ENCODE data around the gene CEP70. TPM values are rescaled to one million over a fixed set of nuclear protein-coding genes. Genes with fewer than 3 reads are reported as not detected.

CEP70 gene
- polyA plus RNA-seq, 3 donors, result 0.11 TPM; not detected in 2

DNA sequence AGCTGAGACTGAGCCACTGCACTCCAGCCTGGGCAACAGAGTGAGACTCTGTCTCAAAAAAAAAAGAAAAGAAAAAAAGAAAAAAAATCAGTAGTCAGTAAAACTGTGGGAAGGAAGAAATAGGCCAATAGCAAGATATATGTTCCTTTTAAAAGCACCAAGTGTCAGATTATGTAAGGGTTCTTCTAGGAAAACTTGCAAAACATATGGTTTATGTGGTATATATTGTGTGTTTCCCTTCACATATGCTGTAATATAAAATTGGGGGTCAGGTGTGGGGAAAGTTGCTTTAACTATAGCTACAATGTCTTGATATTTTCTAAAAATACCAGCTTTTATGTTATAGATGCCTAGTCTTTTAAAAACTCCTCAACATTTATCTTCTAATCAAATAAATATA, 95.1 kb downstream of the CEP70 start:
- H2AFZ ChIP-seq (ENCODE audit: insufficient read depth, low read depth, low read length, poor library complexity, severe bottlenecking), result no peak overlapping the region
- no peak overlapping the region for H3K4me3 Mint-ChIP-seq
- H3K36me3 Mint-ChIP-seq, result peaks cover 0 to 2% of the 10 kb centered on the region in 2 donors
- peaks cover 22% of the 10 kb centered on the region for H3K4me1 Mint-ChIP-seq
- H3K9me3 Mint-ChIP-seq, result peaks cover 0 to 3% (median 0%) of the 10 kb centered on the region in 7 donors
- H4K20me1 ChIP-seq (ENCODE audit: insufficient read depth, low read length), result no peaks in the 10 kb centered on the region
- H3K27me3 Mint-ChIP-seq (ENCODE audit: low read depth in 3 of 3), result no peaks in the 10 kb centered on the region
- H3K4me1 ChIP-seq (ENCODE audit: control insufficient read depth in 1 of 2, insufficient read depth in 2 of 2, low read length in 2 of 2), result peaks cover 14 to 21% of the 10 kb centered on the region in 2 donors
- no peak overlapping the region for H3K27ac ChIP-seq (ENCODE audit: low read depth in 1 of 2, low read length in 2 of 2)
- no peaks in the 10 kb centered on the region for H3K27me3 ChIP-seq (ENCODE audit: control insufficient read depth in 2 of 2, insufficient read depth in 2 of 2, low read length in 2 of 2)
- intact Hi-C loops (cut with micrococcal nuclease), result no loop called here
- no peaks in the 10 kb centered on the region for H3K9me3 ChIP-seq (replicated peaks in 1 of 2; ENCODE audit: control insufficient read depth in 1 of 2, insufficient read depth in 1 of 2, low read length in 2 of 2)
- H3K27ac Mint-ChIP-seq, result no peak overlapping the region
- no peaks in the 10 kb centered on the region for H3K36me3 ChIP-seq (replicated peaks in 1 of 2; ENCODE audit: control insufficient read depth in 1 of 2, insufficient read depth in 2 of 2, low read length in 2 of 2)
- no peaks in the 10 kb centered on the region for H3K79me2 ChIP-seq (ENCODE audit: insufficient read depth, low read length)
- no peak overlapping the region for H3K4me2 ChIP-seq (replicated peaks; ENCODE audit: extremely low read depth, low read length, poor library complexity, severe bottlenecking)
- no peak overlapping the region for H3K9ac ChIP-seq (ENCODE audit: insufficient read depth, low read length, poor library complexity, severe bottlenecking)
- H3K4me3 ChIP-seq (replicated peaks in 1 of 3; ENCODE audit: low read depth in 2 of 3, low read length in 3 of 3), result no peak overlapping the region
- TF ChIP-seq, protein P1, sequence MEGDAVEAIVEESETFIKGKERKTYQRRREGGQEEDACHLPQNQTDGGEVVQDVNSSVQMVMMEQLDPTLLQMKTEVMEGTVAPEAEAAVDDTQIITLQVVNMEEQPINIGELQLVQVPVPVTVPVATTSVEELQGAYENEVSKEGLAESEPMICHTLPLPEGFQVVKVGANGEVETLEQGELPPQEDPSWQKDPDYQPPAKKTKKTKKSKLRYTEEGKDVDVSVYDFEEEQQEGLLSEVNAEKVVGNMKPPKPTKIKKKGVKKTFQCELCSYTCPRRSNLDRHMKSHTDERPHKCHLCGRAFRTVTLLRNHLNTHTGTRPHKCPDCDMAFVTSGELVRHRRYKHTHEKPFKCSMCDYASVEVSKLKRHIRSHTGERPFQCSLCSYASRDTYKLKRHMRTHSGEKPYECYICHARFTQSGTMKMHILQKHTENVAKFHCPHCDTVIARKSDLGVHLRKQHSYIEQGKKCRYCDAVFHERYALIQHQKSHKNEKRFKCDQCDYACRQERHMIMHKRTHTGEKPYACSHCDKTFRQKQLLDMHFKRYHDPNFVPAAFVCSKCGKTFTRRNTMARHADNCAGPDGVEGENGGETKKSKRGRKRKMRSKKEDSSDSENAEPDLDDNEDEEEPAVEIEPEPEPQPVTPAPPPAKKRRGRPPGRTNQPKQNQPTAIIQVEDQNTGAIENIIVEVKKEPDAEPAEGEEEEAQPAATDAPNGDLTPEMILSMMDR (IDR thresholded peaks at IDR 0.05), result no peak
- DNase-seq, result no peak

DNA sequence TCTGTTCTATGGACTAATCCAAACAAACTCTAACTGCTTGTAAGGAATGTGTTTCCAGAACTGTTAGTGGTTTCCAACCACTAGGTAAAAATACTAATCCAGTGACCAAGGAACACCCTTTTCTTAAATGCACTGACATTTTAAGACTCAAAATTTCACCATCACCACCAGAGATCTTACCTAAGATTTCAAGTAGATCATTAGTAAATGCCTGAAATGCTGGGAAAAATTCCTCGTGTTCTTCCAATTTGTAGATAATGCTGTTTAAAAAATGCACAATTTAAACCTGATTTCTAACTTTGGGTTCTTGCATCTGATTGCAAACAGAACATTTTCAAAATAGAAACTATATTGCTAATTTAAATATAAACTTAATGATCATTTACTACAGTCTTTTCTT, 96.2 kb downstream of the CEP70 start:
- no peaks in the 10 kb centered on the region for H4K20me1 ChIP-seq (ENCODE audit: insufficient read depth, low read length)
- TF ChIP-seq, protein P1 (IDR thresholded peaks at IDR 0.05), result no peak
- H3K9ac ChIP-seq (ENCODE audit: insufficient read depth, low read length, poor library complexity, severe bottlenecking), result no peak overlapping the region
- peaks cover 25 to 33% of the 10 kb centered on the region in 2 donors for H3K4me1 ChIP-seq (ENCODE audit: control insufficient read depth in 1 of 2, insufficient read depth in 2 of 2, low read length in 2 of 2)
- peaks cover 0 to 6% (median 0%) of the 10 kb centered on the region in 7 donors for H3K9me3 Mint-ChIP-seq
- no peaks in the 10 kb centered on the region for H3K27me3 ChIP-seq (ENCODE audit: control insufficient read depth in 2 of 2, insufficient read depth in 2 of 2, low read length in 2 of 2)
- no peak overlapping the region for H3K27ac ChIP-seq (ENCODE audit: low read depth in 1 of 2, low read length in 2 of 2)
- H3K27ac Mint-ChIP-seq, result no peak overlapping the region
- DNase-seq, result no peak
- H3K4me2 ChIP-seq (replicated peaks; ENCODE audit: extremely low read depth, low read length, poor library complexity, severe bottlenecking), result no peak overlapping the region
- intact Hi-C loops (cut with micrococcal nuclease), result no loop called here
- H3K36me3 Mint-ChIP-seq, result peaks cover 0 to 2% of the 10 kb centered on the region in 2 donors
- no peaks in the 10 kb centered on the region for H3K79me2 ChIP-seq (ENCODE audit: insufficient read depth, low read length)
- H3K9me3 ChIP-seq (replicated peaks in 1 of 2; ENCODE audit: control insufficient read depth in 1 of 2, insufficient read depth in 1 of 2, low read length in 2 of 2), result no peaks in the 10 kb centered on the region
- H3K4me3 Mint-ChIP-seq, result no peak overlapping the region
- no peaks in the 10 kb centered on the region for H3K27me3 Mint-ChIP-seq (ENCODE audit: low read depth in 3 of 3)
- no peaks in the 10 kb centered on the region for H3K36me3 ChIP-seq (replicated peaks in 1 of 2; ENCODE audit: control insufficient read depth in 1 of 2, insufficient read depth in 2 of 2, low read length in 2 of 2)
- peaks cover 33% of the 10 kb centered on the region for H3K4me1 Mint-ChIP-seq
- WGBS (ENCODE audit: insufficient coverage), result no CpG with 5 or more reads among the region's 1 CpG
- no peak overlapping the region for H2AFZ ChIP-seq (ENCODE audit: insufficient read depth, low read depth, low read length, poor library complexity, severe bottlenecking)
- no peak overlapping the region for H3K4me3 ChIP-seq (replicated peaks in 1 of 3; ENCODE audit: low read depth in 2 of 3, low read length in 3 of 3)
